ENCODE measurements around the gene NXPE3. TPM values are rescaled to one million over a fixed set of nuclear protein-coding genes. Genes with fewer than 3 reads are reported as not detected.
A peak's percentile ranks its signal among the peaks of the same experiment; 100 is the strongest.

Gene NXPE3
- total RNA-seq, 2 donors from 2014 or later, result 22.9 to 49.8 TPM

DNA sequence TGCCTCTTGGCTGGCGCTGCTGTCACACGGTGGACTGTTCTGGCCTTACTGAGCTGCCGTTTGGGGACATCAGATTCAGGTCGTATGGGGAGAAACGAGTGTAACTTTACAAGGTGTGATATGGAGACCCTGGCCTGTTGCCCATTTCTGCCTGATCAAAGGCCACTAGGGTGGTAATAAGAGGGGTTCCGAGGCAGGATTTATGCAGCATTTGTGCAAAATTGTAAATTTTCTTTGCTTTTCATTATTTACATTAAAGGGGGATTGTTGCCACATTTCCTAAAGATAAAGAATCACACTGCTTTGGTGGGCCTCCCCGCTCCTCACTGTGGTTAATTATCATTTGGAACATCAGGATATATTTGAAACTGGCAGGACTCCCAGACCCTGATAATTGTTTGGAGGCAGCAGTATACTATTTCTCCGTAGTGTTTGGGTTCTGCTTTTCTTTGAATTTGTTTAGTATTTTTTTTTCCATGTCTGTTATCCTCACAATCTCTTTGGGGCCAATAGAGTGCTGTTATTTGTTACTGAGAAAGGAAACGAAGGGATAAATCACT lies 891 bp downstream of the NXPE3 start:
- TF ChIP-seq, protein P1, sequence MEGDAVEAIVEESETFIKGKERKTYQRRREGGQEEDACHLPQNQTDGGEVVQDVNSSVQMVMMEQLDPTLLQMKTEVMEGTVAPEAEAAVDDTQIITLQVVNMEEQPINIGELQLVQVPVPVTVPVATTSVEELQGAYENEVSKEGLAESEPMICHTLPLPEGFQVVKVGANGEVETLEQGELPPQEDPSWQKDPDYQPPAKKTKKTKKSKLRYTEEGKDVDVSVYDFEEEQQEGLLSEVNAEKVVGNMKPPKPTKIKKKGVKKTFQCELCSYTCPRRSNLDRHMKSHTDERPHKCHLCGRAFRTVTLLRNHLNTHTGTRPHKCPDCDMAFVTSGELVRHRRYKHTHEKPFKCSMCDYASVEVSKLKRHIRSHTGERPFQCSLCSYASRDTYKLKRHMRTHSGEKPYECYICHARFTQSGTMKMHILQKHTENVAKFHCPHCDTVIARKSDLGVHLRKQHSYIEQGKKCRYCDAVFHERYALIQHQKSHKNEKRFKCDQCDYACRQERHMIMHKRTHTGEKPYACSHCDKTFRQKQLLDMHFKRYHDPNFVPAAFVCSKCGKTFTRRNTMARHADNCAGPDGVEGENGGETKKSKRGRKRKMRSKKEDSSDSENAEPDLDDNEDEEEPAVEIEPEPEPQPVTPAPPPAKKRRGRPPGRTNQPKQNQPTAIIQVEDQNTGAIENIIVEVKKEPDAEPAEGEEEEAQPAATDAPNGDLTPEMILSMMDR (IDR thresholded peaks at IDR 0.05), result no peak
- H3K27ac ChIP-seq, result peak overlapping the region; percentile 92 to 95
- no peak for DNase-seq (ENCODE audit: low spot score)
- H3K27me3 ChIP-seq, result no peaks in the 10 kb centered on the region
- peaks cover 23% of the 10 kb centered on the region for H3K36me3 ChIP-seq
- H3K9me3 ChIP-seq, result no peaks in the 10 kb centered on the region
- peaks cover 0 to 24% of the 10 kb centered on the region in 2 donors for H3K4me1 ChIP-seq
- H3K4me3 ChIP-seq, result peak overlapping the region; percentile 73 to 89

DNA sequence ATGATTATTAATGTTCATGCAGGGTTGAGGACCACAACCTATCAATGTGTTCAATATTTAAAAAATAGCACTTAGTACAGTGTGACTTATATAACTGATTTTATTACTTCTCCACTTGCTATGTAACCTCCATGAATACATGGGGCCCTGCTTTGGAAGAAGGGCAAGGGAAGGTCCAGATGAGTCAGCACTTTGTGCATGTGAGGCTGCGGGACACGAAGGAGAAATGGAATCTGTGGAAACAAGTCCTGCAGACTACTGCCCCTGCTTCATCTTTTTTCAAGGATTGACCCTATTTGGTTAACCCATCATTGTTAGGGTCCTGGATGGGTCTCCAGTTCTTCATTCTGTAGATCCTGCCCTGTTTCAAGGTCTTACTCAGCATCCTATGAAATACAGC lies 1.6 kb downstream of the NXPE3 start:
- Histone ChIP-seq H3K27me3 (no peaks in the 10 kb centered on the region), H3K9me3 (no peaks in the 10 kb centered on the region), H3K27ac (peak overlapping the region; percentile 92 to 95), H3K4me3 (peak overlapping the region; percentile 73 to 89), H3K36me3 (peaks cover 28% of the 10 kb centered on the region), H3K4me1 (peaks cover 0 to 24% of the 10 kb centered on the region in 2 donors)
- no peak for DNase-seq (ENCODE audit: low spot score)
- TF ChIP-seq, protein P1 (IDR thresholded peaks at IDR 0.05), result no peak

DNA sequence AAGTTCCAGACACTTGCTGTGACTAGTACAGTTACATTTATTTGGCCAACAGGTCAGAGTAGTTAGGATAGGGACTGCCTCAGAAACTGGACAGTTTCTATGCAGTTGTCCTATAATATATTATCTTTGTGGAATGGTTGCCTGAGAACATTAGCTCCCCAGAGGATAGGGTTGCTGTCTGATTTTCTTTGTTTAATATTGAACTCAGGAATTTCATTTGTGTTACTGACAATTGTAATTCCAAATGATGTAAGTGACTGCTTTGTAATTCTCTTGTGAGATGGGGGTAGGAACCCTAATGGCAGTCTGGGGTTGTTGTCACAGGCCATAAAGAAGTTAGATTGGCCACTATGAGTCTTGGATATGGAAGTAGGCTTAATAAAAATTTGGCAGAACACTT lies 2.2 kb downstream of the NXPE3 start:
- TF ChIP-seq, protein P1 (IDR thresholded peaks at IDR 0.05), result no peak
- peak overlapping the region in 1 of 2 donors; percentile 89 for H3K4me3 ChIP-seq
- H3K4me1 ChIP-seq, result peaks cover 0 to 24% of the 10 kb centered on the region in 2 donors
- H3K36me3 ChIP-seq, result peaks cover 33% of the 10 kb centered on the region
- peak overlapping the region; percentile 92 to 95 for H3K27ac ChIP-seq
- H3K27me3 ChIP-seq, result no peaks in the 10 kb centered on the region
- no peak for DNase-seq (ENCODE audit: low spot score)
- no peaks in the 10 kb centered on the region for H3K9me3 ChIP-seq

DNA sequence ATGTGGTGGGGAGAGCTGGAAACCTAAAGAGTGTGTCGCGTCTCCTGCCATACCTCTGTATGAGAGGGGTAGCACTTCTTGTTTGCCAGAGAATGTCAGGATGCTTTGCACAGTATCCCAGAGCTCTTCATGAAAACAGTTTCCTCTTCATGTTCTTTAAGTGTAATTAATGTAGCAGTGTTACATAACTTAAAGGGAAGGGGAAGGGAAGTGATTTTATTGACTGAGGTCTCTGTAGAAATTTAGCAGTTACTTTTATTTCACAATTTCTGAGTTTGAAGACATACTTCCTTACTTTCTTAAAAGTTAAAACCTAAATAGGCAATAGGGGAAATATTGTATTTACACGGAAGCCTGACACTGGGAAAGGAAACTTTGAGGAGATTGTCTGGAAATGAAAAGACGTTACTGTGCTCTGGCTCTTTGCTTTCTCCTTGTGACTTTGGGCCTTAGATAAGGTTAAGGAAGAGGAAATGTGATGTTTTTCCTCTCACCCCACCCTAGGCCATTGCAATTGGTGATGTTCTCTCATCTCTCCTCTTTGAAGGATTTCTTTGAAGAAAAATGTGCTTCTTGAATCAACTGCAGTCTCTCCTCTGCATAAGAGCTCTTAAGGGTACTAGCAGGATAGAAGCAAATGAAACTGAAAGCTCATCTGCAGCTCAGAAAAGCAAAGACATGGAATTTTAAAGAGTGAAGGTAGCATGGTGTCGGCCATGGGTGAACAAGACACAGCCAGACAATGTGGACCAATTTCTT lies 6.0 kb downstream of the NXPE3 start:
- peaks cover 0 to 12% of the 10 kb centered on the region in 2 donors for H3K4me1 ChIP-seq
- peaks cover 70% of the 10 kb centered on the region for H3K36me3 ChIP-seq
- no peak for DNase-seq (ENCODE audit: low spot score)
- H3K27me3 ChIP-seq, result no peaks in the 10 kb centered on the region
- no peaks in the 10 kb centered on the region for H3K9me3 ChIP-seq
- peak overlapping the region; percentile 30 to 35 for H3K27ac ChIP-seq
- TF ChIP-seq, protein P1 (IDR thresholded peaks at IDR 0.05), result no peak
- no peak overlapping the region for H3K4me3 ChIP-seq

DNA sequence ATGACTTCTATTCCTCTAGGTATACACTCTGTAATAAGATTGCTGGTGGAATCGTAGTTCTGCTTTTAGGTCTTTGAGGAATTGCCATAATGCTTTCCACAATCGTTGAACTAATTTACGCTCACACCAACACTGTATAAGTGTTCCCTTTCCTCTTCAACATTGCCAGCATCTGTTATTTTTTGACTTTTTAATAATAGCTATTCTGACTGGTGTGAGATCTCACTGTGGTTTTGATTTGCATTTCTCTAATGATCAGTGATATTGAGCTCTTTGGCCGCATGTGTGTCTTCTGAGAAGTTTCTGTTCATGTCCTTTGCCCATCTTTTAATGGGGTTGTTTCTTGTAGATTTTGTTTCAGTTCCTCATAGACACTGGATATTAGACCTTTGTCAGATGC lies 12.8 kb downstream of the NXPE3 start:
- Histone ChIP-seq H3K27ac (no peak overlapping the region), H3K4me1 (peaks cover 0 to 17% of the 10 kb centered on the region in 2 donors), H3K9me3 (no peaks in the 10 kb centered on the region), H3K4me3 (no peak overlapping the region), H3K27me3 (no peaks in the 10 kb centered on the region), H3K36me3 (peaks cover 72% of the 10 kb centered on the region)
- DNase-seq (ENCODE audit: low spot score), result no peak
- TF ChIP-seq, protein P1 (IDR thresholded peaks at IDR 0.05), result no peak
